ENCODE measurements around the gene TLN1. TPM values are rescaled to one million over a fixed set of nuclear protein-coding genes. Genes with fewer than 3 reads are reported as not detected.

Gene TLN1
- total and polyA plus RNA-seq, 2 experiments from 2014 or later = 21.5 to 120 TPM

DNA sequence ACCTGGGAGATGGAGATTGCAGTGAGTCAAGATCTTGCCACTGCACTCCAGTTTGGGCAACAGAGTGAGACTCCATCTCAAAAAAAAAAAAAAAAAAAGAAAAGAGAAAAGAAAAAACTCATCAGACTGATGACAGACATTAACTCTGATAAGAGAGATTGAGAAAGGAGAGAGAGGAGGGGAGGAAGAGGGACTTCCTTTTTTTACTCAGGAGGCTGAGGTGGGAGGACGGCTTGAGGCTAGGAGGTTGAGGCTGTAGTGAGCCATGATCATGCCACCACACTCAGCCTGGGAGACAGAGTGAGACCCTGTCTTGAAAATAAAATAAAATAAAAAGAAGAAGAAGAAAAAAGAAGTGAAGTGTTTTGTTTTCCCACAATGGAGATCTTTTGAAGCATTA lies 31.8 kb upstream of the TLN1 start:
- peaks cover 61% of the 10 kb centered on the region for H3K79me2 ChIP-seq (replicated peaks; ENCODE audit: insufficient read depth)
- Mint-ChIP-seq H3K4me1 (peaks cover 30% of the 10 kb centered on the region), H3K27ac (no peak overlapping the region), H3K4me3 (no peak overlapping the region), H3K9me3 (no peaks in the 10 kb centered on the region), H3K27me3 (ENCODE audit: insufficient read depth, low read depth, poor library complexity) (no peaks in the 10 kb centered on the region), H3K36me3 (ENCODE audit: low read depth) (peaks cover 3% of the 10 kb centered on the region; the same call in 1 of the 3 replicates)
- no peak for TF ChIP-seq POLR2AphosphoS5 (IDR thresholded peaks at IDR 0.05; ENCODE audit: low read depth)
- no peak for TF ChIP-seq EZH2 (IDR thresholded peaks at IDR 0.05; ENCODE audit: low read depth, unreplicated experiment)
- no peak for TF ChIP-seq ZNF331 (CRISPR knock-in tag; IDR thresholded peaks at IDR 0.05; ENCODE audit: low read depth)
- TF ChIP-seq NANOG (IDR thresholded peaks at IDR 0.05; ENCODE audit: borderline replicate concordance) = no peak
- no peak for TF ChIP-seq ZNF114 (CRISPR knock-in tag; IDR thresholded peaks at IDR 0.05)
- TF ChIP-seq JUNB (IDR thresholded peaks at IDR 0.05; ENCODE audit: unreplicated experiment) = no peak
- no peak for TF ChIP-seq ETS1 (IDR thresholded peaks at IDR 0.05)
- TF ChIP-seq, protein P1, sequence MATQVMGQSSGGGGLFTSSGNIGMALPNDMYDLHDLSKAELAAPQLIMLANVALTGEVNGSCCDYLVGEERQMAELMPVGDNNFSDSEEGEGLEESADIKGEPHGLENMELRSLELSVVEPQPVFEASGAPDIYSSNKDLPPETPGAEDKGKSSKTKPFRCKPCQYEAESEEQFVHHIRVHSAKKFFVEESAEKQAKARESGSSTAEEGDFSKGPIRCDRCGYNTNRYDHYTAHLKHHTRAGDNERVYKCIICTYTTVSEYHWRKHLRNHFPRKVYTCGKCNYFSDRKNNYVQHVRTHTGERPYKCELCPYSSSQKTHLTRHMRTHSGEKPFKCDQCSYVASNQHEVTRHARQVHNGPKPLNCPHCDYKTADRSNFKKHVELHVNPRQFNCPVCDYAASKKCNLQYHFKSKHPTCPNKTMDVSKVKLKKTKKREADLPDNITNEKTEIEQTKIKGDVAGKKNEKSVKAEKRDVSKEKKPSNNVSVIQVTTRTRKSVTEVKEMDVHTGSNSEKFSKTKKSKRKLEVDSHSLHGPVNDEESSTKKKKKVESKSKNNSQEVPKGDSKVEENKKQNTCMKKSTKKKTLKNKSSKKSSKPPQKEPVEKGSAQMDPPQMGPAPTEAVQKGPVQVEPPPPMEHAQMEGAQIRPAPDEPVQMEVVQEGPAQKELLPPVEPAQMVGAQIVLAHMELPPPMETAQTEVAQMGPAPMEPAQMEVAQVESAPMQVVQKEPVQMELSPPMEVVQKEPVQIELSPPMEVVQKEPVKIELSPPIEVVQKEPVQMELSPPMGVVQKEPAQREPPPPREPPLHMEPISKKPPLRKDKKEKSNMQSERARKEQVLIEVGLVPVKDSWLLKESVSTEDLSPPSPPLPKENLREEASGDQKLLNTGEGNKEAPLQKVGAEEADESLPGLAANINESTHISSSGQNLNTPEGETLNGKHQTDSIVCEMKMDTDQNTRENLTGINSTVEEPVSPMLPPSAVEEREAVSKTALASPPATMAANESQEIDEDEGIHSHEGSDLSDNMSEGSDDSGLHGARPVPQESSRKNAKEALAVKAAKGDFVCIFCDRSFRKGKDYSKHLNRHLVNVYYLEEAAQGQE (IDR thresholded peaks at IDR 0.05; ENCODE audit: unreplicated experiment) = no peak
- no peak for TF ChIP-seq STAT1 (IDR thresholded peaks at IDR 0.05; ENCODE audit: unreplicated experiment)
- TF ChIP-seq, protein P2, sequence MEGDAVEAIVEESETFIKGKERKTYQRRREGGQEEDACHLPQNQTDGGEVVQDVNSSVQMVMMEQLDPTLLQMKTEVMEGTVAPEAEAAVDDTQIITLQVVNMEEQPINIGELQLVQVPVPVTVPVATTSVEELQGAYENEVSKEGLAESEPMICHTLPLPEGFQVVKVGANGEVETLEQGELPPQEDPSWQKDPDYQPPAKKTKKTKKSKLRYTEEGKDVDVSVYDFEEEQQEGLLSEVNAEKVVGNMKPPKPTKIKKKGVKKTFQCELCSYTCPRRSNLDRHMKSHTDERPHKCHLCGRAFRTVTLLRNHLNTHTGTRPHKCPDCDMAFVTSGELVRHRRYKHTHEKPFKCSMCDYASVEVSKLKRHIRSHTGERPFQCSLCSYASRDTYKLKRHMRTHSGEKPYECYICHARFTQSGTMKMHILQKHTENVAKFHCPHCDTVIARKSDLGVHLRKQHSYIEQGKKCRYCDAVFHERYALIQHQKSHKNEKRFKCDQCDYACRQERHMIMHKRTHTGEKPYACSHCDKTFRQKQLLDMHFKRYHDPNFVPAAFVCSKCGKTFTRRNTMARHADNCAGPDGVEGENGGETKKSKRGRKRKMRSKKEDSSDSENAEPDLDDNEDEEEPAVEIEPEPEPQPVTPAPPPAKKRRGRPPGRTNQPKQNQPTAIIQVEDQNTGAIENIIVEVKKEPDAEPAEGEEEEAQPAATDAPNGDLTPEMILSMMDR (conservative IDR thresholded peaks at IDR 0.05; ENCODE audit: low read depth in 2 of 2) = no peak
- TF ChIP-seq CREB1 (CRISPR knock-in tag; IDR thresholded peaks at IDR 0.05; ENCODE audit: low read depth) = no peak
- H3K27me3 ChIP-seq (ENCODE audit: insufficient read depth) = no peaks in the 10 kb centered on the region
- H3K27ac ChIP-seq (ENCODE audit: low read depth) = no peak overlapping the region
- H3K4me2 ChIP-seq = no peak overlapping the region
- H3K4me3 ChIP-seq = no peak overlapping the region
- H3F3A ChIP-seq (replicated peaks; ENCODE audit: low read depth) = no peaks in the 10 kb centered on the region; the same call in 1 of the 2 replicates
- no peaks in the 10 kb centered on the region for H3K9me2 ChIP-seq (ENCODE audit: insufficient read depth)
- H4K20me1 ChIP-seq (replicated peaks; ENCODE audit: insufficient read depth) = 0 out of 2 replicates have a peak, but pooled peaks cover 3% of the 10 kb centered on the region
- ATAC-seq (no peak), DNase-seq (ENCODE audit: low spot score) (no peak)
- H3K4me1 ChIP-seq (ENCODE audit: insufficient read depth) = peaks cover 3% of the 10 kb centered on the region
- no peak overlapping the region for H2AFZ ChIP-seq
- no peaks in the 10 kb centered on the region for H3K36me3 ChIP-seq (ENCODE audit: insufficient read depth)
